Stimulated activated CD8-positive, alpha-beta memory T cell treated with anti-CD3 and anti-CD28 coated beads, Interleukin-15, amount 100 ng/mL, for 24 hours (primary cell): Measurements from ENCODE around the gene HOXA9.

Experiments
- DNase-seq: peaks from one replicate; pipeline ENCODE4 v3.0.0-alpha.2; 2020; ENCODE audit warnings: low read depth

HOXA9 gene

GRCh38 chr7:27142580-27143022, 22.7 kb downstream of the HOXA9 start:
- no peak for DNase-seq

- no peak for DNase-seq
Observed at GRCh38 chr7:27141923-27142579, 23.3 kb downstream of the HOXA9 start.

DNA sequence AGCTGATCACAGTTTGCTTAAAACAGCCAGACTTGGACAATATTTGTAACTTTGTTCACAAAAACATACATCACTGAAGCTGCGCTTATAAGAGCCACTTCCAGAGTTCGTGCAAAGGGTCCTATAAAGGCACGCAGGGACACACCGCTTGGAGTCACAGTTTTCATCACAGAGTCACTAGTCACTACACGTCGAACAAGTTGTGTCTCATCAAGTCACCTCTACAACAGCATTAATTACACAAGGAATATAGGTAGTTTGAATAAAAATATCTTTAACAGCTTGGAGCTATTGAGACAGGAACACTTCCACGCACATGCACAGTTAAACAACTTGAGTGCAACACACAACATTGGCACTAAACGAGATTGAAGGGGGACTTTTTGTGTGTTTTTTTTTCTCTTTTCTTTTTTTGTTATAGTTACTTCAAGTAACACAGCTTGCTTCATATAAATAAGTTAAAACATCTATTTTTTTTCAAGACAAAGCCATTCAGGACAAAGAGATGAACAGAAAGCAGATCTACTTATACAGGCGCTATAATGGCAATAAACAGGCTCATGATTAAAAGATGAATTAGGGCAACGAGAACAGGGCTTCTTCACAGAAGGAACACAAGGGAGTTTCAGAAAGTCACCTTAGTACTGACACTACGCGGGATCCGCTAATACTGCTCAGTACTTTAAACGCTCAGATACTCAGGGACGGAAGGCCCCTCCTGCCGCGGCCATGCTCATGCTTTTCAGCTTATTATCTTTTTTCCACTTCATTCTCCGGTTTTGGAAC, 24.0 kb downstream of the HOXA9 start:
- no peak for DNase-seq

DNA sequence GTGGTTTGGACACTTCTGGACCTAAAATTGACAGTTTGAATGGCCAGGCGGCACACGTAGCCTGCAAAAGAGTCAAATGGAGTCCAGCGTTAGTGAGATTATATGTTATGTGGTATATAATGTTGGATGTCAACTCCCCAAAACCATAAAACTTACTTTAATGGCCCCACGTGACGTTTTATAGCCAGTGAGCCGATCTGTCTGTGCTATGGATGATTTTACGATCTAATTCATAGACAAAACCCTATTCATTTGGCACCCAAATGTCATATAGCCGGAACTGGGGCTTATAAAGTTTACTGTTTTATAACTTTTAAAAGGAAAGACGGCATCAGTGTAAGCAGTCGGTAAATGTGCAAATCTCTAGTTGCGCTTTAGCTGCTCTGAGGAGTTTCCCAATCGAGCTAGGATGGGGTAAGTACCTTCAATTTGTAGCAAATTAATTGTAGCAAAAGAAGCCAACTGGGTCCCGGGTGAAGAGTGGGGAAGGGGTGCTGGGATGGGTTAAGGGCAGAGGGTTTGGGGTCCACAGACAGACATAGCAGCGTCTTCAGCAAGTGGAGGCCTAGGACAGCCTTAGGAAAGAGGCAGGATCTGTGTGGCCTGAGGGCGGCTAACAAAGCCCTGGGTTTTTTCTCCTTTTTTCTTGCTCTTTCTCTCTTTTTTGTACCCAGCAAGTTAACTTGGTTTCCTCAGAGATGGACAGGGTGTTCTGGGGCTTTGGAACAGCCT, 25.0 kb downstream of the HOXA9 start:
- DNase-seq: no peak

- no peak for DNase-seq
Observed at GRCh38 chr7:27139334-27140125, 25.8 kb downstream of the HOXA9 start.

DNA sequence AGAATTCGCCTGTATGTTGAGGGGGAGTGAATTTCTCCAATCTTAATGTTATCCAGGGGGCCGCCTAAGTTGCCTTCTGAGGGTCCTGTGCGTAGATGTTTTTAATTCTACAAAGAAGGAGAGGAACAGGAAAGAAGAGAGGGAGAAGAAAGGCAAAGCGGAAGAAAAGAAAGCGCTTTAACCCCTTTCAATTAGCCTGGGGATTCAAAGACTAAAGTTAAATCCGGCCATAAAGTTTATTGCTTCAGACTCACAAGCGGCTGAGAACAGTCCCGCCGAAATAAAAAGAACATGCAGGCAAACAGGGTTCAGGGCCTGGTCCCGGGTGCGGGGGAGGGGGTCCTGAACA, 26.4 kb downstream of the HOXA9 start:
- DNase-seq: no peak

GRCh38 chr7:27138472-27138871, 26.9 kb downstream of the HOXA9 start:
- no peak for DNase-seq

GRCh38 chr7:27137640-27138315, 27.6 kb downstream of the HOXA9 start:
- no peak for DNase-seq

DNA sequence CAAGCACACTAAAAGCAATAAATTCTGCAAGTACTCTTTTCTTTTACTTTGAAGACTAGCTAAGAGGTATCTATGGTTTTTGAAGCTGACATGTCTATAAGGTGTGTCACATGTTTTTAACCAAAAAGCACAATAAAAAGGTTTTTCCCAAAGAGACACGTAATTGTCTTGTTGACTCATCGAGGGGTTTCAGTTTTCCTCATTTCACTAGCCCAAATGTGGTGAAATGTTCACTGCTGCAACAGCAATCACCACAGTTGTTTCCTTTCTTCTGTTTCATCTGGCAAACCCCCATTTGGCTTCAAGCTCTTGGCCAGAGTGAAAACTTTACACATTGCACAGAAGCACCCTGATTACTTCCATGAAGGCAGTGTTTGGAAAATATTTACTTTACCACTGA, 30.9 kb downstream of the HOXA9 start:
- DNase-seq: no peak

- no peak for DNase-seq
Observed at GRCh38 chr7:27133409-27134231, 31.7 kb downstream of the HOXA9 start.

DNA sequence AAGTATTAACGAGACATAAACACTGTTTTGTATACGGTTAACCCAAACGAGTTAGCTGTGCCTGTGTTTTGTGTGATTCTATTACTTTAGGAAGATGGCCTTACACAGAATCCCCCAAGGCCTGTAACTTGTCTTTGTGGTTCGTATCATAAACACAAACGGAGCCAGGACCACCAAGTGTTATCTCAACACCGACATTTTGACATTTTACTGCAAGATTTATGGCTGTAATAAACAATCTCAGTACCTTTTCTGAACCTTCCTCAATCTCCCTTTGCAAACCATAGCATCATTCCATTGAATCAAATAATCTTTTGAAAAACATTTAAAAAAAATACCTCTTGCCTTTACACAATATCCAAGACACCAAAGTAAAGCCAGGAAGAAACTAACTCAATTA, 32.4 kb downstream of the HOXA9 start:
- no peak for DNase-seq

- DNase-seq: no peak
Observed at GRCh38 chr7:27132214-27132613, 33.1 kb downstream of the HOXA9 start.

DNA sequence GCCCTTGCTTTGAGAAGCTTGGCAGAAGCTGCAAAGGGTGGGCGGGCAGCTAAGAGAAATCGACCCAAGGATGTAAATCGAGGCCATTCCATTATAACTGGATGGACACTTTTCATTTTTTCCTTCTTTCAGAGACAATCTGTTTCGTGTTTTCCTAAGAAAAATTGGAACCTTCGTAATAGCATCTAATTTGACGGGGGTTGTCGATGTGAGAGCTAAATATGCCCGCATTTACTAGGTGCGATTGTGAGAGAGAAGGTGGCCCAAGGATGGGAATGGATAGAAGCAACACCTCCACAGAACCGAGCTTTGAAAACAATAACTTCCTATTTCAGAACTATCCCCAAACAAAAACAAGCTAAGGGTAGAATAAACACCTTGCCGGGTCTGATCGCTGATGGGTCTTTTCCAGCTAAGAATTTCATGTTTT, 33.9 kb downstream of the HOXA9 start:
- DNase-seq: no peak

DNA sequence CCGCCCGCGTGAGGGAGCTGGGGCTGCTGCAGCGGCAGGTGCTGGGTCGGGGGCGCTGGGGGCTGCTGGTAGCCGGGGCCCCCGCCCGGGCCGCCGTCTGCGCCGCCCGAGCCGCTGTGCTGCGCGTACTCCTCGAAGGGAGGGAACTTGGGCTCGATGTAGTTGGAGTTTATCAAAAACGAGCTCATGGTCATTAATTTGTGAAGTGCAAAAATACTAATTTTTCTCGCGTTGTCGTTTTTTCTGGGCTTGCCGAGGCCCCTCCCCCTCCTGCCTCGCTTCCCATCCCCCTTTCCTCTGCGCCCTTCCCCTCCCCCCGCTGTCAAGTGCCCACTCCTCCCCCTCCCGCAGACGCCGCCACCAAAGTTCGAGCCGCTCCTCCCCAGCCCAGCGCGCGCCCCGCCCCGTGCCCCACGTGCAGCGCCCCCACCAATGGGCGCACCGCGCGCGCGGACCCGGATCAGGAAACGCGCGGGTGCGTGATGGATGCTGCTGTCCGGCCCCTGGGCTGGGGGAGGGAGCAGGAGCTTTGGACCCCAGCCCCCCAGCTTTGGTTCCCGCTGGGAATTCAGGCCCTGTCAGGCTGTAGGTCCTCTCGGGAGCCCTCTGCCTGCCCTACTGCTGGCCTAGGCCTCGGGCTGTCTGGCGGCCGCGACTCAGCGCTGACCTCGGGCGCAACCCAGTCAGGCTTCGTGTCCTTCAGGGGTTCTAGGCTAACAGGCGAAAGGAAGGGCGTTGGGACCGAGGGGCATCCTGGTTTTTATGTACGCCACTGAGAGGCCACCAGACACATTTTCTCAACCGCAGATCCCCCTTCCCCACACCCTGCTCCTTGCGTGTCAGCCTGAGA, 34.6 kb downstream of the HOXA9 start, which contains the start of gene HOXA4:
TSS of gene HOXA4 (minus strand) at position 218 of the 850 bp plus-strand sequence. CDS start at position 194, 24 bp downstream.
- DNase-seq: peak; percentile 37

- no peak for DNase-seq
Observed at GRCh38 chr7:27129729-27130539, 35.4 kb downstream of the HOXA9 start.

GRCh38 chr7:27128776-27129728, 36.3 kb downstream of the HOXA9 start:
- no peak for DNase-seq

GRCh38 chr7:27128034-27128433, 37.3 kb downstream of the HOXA9 start:
- no peak for DNase-seq
